HFF-Myc (cell line): ENCODE measurements around the gene LTF.

Source experiments
- DNase-seq: peaks from one replicate; pipeline ENCODE4 v3.0.0-alpha.2; 2011; ENCODE audit warnings: low read depth; ENCODE audit errors: extremely low read depth
- H3K4me3 ChIP-seq: replicated peaks from 2 replicates; pipeline ENCODE4 v1.5.1; 2011; ENCODE audit warnings: low read depth, mild to moderate bottlenecking, control low read depth, low read length
- TF ChIP-seq, protein P1 (sequence below): IDR thresholded peaks from 2 replicates; pipeline ENCODE4 v1.5.1; 2012; ENCODE audit warnings: mild to moderate bottlenecking, low read depth, low read length, control low read depth; ENCODE audit errors: missing control alignments

The LTF gene

GRCh38 chr3:46419816-46420215 is 44.9 kb downstream of the LTF start:
- no peak for DNase-seq
- H3K4me3 ChIP-seq = no peak overlapping the region
- TF ChIP-seq, protein P1, sequence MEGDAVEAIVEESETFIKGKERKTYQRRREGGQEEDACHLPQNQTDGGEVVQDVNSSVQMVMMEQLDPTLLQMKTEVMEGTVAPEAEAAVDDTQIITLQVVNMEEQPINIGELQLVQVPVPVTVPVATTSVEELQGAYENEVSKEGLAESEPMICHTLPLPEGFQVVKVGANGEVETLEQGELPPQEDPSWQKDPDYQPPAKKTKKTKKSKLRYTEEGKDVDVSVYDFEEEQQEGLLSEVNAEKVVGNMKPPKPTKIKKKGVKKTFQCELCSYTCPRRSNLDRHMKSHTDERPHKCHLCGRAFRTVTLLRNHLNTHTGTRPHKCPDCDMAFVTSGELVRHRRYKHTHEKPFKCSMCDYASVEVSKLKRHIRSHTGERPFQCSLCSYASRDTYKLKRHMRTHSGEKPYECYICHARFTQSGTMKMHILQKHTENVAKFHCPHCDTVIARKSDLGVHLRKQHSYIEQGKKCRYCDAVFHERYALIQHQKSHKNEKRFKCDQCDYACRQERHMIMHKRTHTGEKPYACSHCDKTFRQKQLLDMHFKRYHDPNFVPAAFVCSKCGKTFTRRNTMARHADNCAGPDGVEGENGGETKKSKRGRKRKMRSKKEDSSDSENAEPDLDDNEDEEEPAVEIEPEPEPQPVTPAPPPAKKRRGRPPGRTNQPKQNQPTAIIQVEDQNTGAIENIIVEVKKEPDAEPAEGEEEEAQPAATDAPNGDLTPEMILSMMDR = no peak

DNA sequence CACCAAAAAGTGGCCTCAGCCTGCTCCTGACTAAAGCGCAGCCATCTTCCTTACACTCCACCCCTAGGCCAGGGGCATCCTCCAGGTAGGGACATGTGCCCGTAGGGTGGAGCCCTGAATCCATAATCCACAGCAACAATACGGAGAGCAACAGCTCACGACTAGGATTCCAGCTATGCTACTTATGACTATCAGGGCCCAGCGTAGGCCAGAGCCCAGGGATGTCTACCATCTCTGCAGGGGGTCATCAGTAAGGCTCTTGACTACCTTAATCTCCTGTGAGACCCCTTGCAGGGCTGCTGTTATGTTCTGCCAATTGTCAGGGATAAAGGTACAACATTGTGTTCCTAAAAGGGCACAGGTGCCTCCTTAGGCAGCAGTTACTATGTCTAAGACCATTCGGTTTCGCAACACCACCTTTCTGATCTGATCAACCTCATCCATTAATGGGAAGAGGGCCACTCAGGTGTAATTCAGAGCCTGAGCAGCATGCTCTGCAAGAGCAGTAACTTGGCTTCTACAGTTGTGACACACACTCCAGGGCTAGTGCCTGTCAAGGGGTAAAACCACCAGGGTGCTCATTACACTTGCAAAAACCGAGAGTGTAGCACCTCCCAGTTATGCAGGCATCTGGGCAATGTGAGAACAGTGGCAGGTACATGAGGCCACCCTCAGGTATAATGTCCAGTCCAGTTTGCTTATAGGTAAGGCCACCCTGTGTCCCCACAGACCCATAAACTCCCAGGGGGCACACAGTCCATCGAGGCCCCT is 46.7 kb downstream of the LTF start:
- DNase-seq = no peak
- TF ChIP-seq, protein P1 = no peak
- no peak overlapping the region for H3K4me3 ChIP-seq

DNA sequence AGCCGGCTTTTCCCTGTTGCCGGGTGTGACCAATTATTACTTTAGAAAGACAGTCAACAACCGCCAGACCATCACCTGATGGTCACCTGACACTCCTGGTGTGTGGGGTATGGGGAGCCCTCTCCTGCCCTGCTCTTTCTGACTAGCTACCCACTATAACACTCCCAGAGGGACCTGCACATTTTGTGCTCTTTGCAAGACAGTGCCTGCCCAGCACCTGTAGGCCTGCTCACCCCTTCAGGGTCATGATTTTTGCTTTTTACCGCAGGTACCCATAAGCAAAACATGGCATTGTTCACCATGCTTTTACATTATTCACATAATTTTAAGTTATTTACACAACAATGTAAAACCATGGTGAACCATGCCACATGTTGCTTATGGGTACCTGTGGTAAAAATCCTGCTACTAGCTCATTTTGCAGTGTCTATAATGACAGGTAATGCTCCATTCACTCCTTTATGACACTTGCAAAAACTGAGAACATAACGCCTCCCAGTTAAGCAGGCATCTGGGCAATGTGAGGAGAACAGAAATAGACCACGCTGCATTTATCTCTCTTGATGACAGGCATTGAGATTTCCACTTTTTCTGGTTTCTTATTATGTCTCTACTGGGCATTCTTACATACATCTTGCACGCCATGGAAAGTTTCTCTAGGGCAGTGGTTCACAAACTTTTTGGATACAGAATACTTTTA is 47.7 kb downstream of the LTF start:
- no peak for DNase-seq
- TF ChIP-seq, protein P1 = no peak
- H3K4me3 ChIP-seq = no peak overlapping the region

DNA sequence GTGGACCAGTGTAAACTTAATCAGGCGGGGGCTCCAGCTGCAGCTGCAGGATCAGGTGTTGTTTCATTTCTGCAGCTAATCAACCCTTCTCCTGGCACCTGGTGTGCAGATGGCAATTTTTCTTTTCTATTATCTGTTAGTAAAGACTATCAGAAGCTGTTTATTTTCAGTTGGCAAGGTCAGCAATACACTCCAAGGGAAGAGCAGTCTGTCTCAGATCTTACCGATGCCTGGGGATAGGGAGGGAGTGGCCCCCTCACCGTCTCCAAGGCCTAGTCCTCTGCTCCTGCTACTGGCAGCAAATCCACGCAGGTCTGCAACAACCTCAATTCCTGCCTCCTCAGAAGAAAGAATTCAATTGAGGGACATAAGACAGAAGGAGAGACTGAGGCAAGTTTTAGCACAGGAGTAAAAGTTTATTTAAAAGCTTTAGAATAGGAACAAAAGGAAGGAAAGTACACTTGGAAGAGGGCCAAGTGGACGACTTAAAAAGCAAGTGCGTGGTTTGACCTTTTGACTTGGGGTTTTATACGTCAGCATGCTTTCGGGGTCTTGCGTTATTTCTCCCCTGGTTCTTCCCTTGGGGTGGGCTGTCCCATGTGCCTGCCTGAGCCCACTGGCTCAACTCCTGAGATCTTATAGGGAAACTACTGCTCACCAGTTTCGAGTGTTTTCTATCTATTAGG is 48.4 kb downstream of the LTF start:
- DNase-seq = no peak
- TF ChIP-seq, protein P1 = no peak
- no peak overlapping the region for H3K4me3 ChIP-seq

DNA sequence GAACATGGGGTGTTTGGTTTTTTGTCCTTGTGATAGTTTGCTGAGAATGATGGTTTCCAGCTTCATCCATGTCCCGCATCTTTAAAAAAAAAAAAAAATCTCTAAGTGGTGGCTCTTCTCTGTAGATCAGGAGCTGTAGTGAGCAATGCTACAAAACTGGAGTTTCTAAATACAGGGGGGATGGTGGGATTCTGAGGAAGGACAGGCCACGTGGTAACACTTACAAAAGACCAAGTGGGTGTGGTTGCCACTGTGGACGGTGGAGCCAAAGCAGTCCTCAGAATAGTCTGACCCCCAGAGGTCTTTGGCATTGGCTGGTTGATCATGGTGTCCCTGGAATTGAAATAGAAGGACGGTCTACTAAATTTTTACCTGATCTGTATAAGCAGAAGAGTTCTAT is 50.0 kb downstream of the LTF start:
- TF ChIP-seq, protein P1 = no peak
- no peak overlapping the region for H3K4me3 ChIP-seq
- no peak for DNase-seq

DNA sequence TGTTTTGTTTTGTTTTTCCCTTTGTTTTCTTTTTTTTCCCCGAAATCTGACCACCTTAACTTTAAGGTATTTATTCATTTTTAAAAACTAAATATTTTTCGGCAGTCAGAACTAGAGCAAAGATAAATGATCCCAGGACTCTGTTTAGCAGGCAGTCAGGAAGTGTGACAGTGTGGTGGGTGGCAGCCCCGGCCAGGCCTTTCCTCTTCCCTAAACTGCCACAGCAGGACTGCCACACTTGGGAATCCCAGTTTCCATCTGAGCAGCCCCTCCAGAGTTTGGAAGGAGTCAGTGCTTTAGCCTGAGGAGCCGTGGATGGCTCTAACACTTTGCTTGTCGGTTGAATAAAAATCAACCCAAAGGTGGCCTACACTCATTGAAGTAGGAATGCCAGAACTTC is 50.8 kb downstream of the LTF start:
- no peak overlapping the region for H3K4me3 ChIP-seq
- TF ChIP-seq, protein P1 = no peak
- no peak for DNase-seq
